ENCODE measurements around the gene LARP6.

LARP6 gene

GRCh38 chr15:70854666-70854976 is 664 bp upstream of the LARP6 start:
- TF ChIP-seq SIN3A (IDR thresholded peaks at IDR 0.05; ENCODE audit: borderline replicate concordance, insufficient read depth, low read length), result no peak
- TF ChIP-seq FOXP2 (optimal IDR thresholded peaks at IDR 0.05; ENCODE audit: borderline replicate concordance, extremely low read depth, extremely low read length, insufficient read depth), result no peak
- TF ChIP-seq TAF1 (IDR thresholded peaks at IDR 0.05; ENCODE audit: borderline replicate concordance, insufficient read depth, low read length), result no peak
- no peak for TF ChIP-seq REST (IDR thresholded peaks at IDR 0.05; ENCODE audit: insufficient read depth in 1 of 2, low read depth in 2 of 2, low read length in 2 of 2)
- no peak for TF ChIP-seq POLR2AphosphoS5 (IDR thresholded peaks at IDR 0.05; ENCODE audit: low read depth, low read length)

GRCh38 chr15:70853318-70853972 is 512 bp downstream of the LARP6 start:
- TF ChIP-seq POLR2AphosphoS5 (IDR thresholded peaks at IDR 0.05; ENCODE audit: low read depth, low read length) (no peak), TAF1 (IDR thresholded peaks at IDR 0.05; ENCODE audit: borderline replicate concordance, insufficient read depth, low read length) (no peak), FOXP2 (optimal IDR thresholded peaks at IDR 0.05; ENCODE audit: borderline replicate concordance, extremely low read depth, extremely low read length, insufficient read depth) (no peak), REST (IDR thresholded peaks at IDR 0.05; ENCODE audit: insufficient read depth in 1 of 2, low read depth in 2 of 2, low read length in 2 of 2) (no peak), SIN3A (IDR thresholded peaks at IDR 0.05; ENCODE audit: borderline replicate concordance, insufficient read depth, low read length) (no peak)

- TF ChIP-seq FOXP2 (optimal IDR thresholded peaks at IDR 0.05; ENCODE audit: borderline replicate concordance, extremely low read depth, extremely low read length, insufficient read depth) (no peak), TAF1 (IDR thresholded peaks at IDR 0.05; ENCODE audit: borderline replicate concordance, insufficient read depth, low read length) (no peak), SIN3A (IDR thresholded peaks at IDR 0.05; ENCODE audit: borderline replicate concordance, insufficient read depth, low read length) (no peak), POLR2AphosphoS5 (IDR thresholded peaks at IDR 0.05; ENCODE audit: low read depth, low read length) (no peak), REST (IDR thresholded peaks at IDR 0.05; ENCODE audit: insufficient read depth in 1 of 2, low read depth in 2 of 2, low read length in 2 of 2) (no peak)
Measured at GRCh38 chr15:70852501-70853317, 1.2 kb downstream of the LARP6 start.

GRCh38 chr15:70851889-70852288 is 2.1 kb downstream of the LARP6 start:
- no peak for TF ChIP-seq FOXP2 (optimal IDR thresholded peaks at IDR 0.05; ENCODE audit: borderline replicate concordance, extremely low read depth, extremely low read length, insufficient read depth)
- no peak for TF ChIP-seq POLR2AphosphoS5 (IDR thresholded peaks at IDR 0.05; ENCODE audit: low read depth, low read length)
- no peak for TF ChIP-seq TAF1 (IDR thresholded peaks at IDR 0.05; ENCODE audit: borderline replicate concordance, insufficient read depth, low read length)
- TF ChIP-seq SIN3A (IDR thresholded peaks at IDR 0.05; ENCODE audit: borderline replicate concordance, insufficient read depth, low read length), result no peak
- TF ChIP-seq REST (IDR thresholded peaks at IDR 0.05; ENCODE audit: insufficient read depth in 1 of 2, low read depth in 2 of 2, low read length in 2 of 2), result no peak

Data from PFSK-1 (cell line).